ENCODE measurements around the gene MLX. TPM values are rescaled to one million over a fixed set of nuclear protein-coding genes. Genes with fewer than 3 reads are reported as not detected.

Gene MLX
- total RNA-seq, 4 donors from 2014 or later, result 24.9 to 34.5 (median 29.3) TPM

DNA sequence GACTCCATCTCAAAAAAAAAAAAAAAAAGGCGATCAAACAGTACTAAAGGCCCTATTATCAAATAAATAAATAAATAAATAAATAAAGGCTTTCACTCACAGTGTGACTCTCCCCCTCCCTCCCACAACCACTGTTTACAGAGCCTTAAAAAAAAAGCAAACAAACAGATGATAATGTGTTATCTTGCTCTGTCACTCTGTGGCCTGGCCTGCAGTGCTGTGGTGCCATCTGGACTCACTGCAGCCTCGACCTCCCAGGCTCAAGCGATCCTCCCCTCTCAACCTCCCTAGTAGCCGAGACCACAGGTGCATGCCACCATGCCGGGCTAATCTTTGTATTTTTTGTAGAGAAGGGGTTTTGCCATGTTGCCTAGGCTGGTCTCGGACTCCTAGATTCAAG lies 39.0 kb upstream of the MLX start:
- no peak overlapping the region for H3K4me3 ChIP-seq
- TF ChIP-seq POLR2AphosphoS5 (IDR thresholded peaks at IDR 0.05), result no peak
- TF ChIP-seq, protein P1, sequence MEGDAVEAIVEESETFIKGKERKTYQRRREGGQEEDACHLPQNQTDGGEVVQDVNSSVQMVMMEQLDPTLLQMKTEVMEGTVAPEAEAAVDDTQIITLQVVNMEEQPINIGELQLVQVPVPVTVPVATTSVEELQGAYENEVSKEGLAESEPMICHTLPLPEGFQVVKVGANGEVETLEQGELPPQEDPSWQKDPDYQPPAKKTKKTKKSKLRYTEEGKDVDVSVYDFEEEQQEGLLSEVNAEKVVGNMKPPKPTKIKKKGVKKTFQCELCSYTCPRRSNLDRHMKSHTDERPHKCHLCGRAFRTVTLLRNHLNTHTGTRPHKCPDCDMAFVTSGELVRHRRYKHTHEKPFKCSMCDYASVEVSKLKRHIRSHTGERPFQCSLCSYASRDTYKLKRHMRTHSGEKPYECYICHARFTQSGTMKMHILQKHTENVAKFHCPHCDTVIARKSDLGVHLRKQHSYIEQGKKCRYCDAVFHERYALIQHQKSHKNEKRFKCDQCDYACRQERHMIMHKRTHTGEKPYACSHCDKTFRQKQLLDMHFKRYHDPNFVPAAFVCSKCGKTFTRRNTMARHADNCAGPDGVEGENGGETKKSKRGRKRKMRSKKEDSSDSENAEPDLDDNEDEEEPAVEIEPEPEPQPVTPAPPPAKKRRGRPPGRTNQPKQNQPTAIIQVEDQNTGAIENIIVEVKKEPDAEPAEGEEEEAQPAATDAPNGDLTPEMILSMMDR (IDR thresholded peaks at IDR 0.05), result no peak
- TF ChIP-seq EP300 (IDR thresholded peaks at IDR 0.05), result no peak
- TF ChIP-seq POLR2A (IDR thresholded peaks at IDR 0.05; ENCODE audit: low read depth), result no peak
- H3K36me3 ChIP-seq, result peaks cover 0 to 2% (median under 1%) of the 10 kb centered on the region in 4 donors
- peaks cover 15 to 78% (median 69%) of the 10 kb centered on the region in 4 donors for H3K4me1 ChIP-seq
- H3K9me3 ChIP-seq, result no peaks in the 10 kb centered on the region
- DNase-seq (ENCODE audit: extremely low spot score), result no peak
- intact Hi-C loops (cut with DNase I), result no loop called here
- no peak overlapping the region for H3K27ac ChIP-seq (replicated peaks in 1 of 4)
- WGBS, result 85% methylated on average over 6 of the region's 6 CpGs
- no peaks in the 10 kb centered on the region for H3K27me3 ChIP-seq

DNA sequence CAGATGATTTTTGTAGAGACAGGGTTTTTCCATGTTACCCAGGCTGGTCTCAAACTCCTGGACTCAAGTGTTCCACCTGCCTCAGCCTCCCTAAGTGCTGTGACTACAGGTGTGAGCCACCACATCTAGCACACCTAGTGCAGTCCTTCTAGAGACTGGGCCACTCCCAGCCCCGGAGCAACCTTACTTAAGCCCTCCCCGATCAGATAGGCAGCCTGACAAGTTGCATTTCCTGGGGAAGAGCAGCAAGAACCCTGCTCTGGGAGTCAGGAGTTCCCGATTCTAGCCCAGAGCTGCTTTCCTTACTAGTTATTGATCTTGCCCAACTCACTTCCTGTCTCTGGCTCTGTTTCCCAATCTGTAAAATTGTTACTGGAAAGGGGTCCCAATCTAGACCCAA lies 37.8 kb upstream of the MLX start:
- Histone ChIP-seq H3K27ac (replicated peaks in 1 of 4) (no peak overlapping the region), H3K9me3 (no peaks in the 10 kb centered on the region), H3K4me1 (peaks cover 11 to 67% (median 60%) of the 10 kb centered on the region in 4 donors), H3K4me3 (no peak overlapping the region), H3K27me3 (no peaks in the 10 kb centered on the region), H3K36me3 (no peaks in the 10 kb centered on the region)
- intact Hi-C loops (cut with DNase I), result no loop called here
- 62% methylated on average over 3 of the region's 3 CpGs for WGBS
- no peak for DNase-seq (ENCODE audit: extremely low spot score)
- TF ChIP-seq EP300 (IDR thresholded peaks at IDR 0.05), result no peak

DNA sequence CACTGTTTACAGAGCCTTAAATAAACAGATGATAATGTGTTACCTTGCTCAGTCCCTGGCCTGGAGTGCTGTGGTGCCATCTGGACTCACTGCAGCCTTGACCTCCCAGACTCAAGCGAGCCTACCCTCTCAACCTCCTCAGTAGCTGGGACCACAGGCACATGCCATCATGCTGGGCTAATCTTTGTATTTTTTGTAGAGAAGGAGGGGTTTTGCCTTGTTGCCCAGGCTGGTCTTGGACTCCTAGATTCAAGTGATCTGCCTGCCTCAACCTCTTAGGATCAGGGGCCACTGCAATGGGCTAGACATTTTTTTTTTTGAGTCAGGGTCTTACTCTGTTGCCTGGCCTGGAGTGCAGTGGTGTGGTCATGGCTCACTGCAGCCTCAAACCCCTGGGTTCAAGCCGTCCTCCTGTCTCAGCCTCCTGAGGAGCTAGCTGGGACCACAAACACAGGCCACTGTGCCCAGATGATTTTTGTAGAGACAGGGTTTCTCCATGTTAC lies 35.9 kb upstream of the MLX start:
- H3K27ac ChIP-seq (replicated peaks in 1 of 4), result peak overlapping the region; percentile 82 to 87 (median 84)
- H3K27me3 ChIP-seq, result no peaks in the 10 kb centered on the region
- 82% methylated on average over 1 of the region's 2 CpGs for WGBS
- intact Hi-C loops (cut with DNase I), result no loop called here
- no peak for DNase-seq (ENCODE audit: extremely low spot score)
- TF ChIP-seq, protein P1 (IDR thresholded peaks at IDR 0.05), result no peak
- TF ChIP-seq EP300 (IDR thresholded peaks at IDR 0.05) (no peak), POLR2A (IDR thresholded peaks at IDR 0.05; ENCODE audit: low read depth) (no peak), POLR2AphosphoS5 (IDR thresholded peaks at IDR 0.05) (no peak)
- no peak overlapping the region for H3K4me3 ChIP-seq
- no peaks in the 10 kb centered on the region for H3K36me3 ChIP-seq
- H3K4me1 ChIP-seq, result peaks cover 15 to 62% (median 57%) of the 10 kb centered on the region in 4 donors
- H3K9me3 ChIP-seq, result no peaks in the 10 kb centered on the region

DNA sequence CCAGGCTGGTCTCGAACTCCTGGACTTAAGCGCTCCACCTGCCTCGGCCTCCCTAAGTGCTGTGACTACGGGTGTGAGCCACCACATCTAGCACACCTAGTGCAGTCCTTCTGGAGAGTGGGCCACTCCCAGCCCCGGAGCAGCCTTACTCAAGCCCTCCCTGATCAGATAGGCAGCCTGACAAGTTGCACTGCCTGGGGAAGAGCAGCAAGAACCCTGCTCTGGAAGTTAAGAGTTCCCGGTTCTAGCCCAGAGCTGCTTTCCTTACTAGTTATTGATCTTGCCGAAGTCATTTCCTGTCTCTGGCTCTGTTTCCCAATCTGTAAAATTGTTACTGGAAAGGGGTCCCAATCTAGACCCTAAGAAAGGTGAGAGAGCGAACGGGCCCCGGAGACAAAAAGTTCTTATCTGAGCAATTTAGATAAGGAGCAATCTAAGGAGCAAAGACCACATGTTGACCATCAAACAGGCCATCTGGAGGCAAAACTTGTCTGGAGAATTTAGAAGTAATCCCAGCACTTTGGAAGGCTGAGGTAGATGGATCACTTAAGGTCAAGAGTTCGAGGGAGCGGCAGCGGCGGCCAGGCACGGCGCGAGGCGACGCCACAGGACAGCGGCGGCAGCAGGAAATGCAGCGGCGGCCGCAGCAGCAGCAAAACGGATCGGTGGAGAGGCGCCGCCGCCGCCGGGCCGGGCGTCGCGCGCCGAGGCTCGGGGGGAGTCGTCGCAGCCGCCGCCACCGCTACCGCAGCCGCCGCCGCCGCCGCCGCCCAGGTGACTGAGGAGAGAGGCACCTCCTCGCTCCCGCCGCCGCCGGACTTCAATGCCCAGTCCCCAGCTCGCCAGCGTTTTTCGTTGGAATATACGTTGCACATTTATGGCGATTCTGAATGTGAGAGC lies 35.2 kb upstream of the MLX start:
- TF ChIP-seq POLR2AphosphoS5 (IDR thresholded peaks at IDR 0.05), result peak; percentile 34 to 61
- no peak for TF ChIP-seq POLR2A (IDR thresholded peaks at IDR 0.05; ENCODE audit: low read depth)
- TF ChIP-seq EP300 (IDR thresholded peaks at IDR 0.05), result no peak
- TF ChIP-seq, protein P1 (IDR thresholded peaks at IDR 0.05), result peak; percentile 38 to 76 (median 65)
- Histone ChIP-seq H3K27ac (replicated peaks in 1 of 4) (peak overlapping the region; percentile 82 to 87 (median 84)), H3K4me3 (peak overlapping the region; percentile 54 to 66 (median 60)), H3K4me1 (peaks cover 10 to 58% (median 52%) of the 10 kb centered on the region in 4 donors), H3K36me3 (no peaks in the 10 kb centered on the region), H3K27me3 (no peaks in the 10 kb centered on the region), H3K9me3 (no peaks in the 10 kb centered on the region)
- DNase-seq (ENCODE audit: extremely low spot score), result no peak
- WGBS, result 16% methylated on average over 18 of the region's 60 CpGs
- intact Hi-C loops (cut with DNase I), result no loop called here
